ENCODE measurements around the gene PDZRN4.

DNA sequence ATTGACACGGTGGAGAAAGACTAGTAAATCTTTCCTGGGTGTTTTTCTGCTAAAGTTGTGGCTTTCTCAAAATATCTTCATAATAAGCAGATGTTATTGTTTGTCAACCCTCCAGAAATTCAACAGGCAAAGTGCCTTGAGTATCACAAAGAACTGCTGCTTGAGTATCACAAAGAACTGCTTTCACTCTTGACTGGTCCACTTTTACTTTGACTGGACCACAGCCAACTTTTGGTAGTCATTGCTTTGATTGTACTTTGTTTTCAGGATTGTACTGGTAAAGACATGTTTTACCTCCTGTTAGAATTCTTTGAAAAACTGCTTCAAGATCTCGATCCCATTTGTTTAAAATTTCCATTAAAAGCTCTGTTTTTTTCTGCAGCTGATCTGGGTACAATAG lies 62.6 kb downstream of the PDZRN4 start:
- no peak for TF ChIP-seq POLR2AphosphoS5 (IDR thresholded peaks at IDR 0.05; ENCODE audit: low read depth, low read length)
- no peak for TF ChIP-seq SIN3A (IDR thresholded peaks at IDR 0.05; ENCODE audit: borderline replicate concordance, insufficient read depth, low read length)
- no peak for TF ChIP-seq TAF1 (IDR thresholded peaks at IDR 0.05; ENCODE audit: borderline replicate concordance, insufficient read depth, low read length)
- TF ChIP-seq, protein P1, sequence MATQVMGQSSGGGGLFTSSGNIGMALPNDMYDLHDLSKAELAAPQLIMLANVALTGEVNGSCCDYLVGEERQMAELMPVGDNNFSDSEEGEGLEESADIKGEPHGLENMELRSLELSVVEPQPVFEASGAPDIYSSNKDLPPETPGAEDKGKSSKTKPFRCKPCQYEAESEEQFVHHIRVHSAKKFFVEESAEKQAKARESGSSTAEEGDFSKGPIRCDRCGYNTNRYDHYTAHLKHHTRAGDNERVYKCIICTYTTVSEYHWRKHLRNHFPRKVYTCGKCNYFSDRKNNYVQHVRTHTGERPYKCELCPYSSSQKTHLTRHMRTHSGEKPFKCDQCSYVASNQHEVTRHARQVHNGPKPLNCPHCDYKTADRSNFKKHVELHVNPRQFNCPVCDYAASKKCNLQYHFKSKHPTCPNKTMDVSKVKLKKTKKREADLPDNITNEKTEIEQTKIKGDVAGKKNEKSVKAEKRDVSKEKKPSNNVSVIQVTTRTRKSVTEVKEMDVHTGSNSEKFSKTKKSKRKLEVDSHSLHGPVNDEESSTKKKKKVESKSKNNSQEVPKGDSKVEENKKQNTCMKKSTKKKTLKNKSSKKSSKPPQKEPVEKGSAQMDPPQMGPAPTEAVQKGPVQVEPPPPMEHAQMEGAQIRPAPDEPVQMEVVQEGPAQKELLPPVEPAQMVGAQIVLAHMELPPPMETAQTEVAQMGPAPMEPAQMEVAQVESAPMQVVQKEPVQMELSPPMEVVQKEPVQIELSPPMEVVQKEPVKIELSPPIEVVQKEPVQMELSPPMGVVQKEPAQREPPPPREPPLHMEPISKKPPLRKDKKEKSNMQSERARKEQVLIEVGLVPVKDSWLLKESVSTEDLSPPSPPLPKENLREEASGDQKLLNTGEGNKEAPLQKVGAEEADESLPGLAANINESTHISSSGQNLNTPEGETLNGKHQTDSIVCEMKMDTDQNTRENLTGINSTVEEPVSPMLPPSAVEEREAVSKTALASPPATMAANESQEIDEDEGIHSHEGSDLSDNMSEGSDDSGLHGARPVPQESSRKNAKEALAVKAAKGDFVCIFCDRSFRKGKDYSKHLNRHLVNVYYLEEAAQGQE (IDR thresholded peaks at IDR 0.05; ENCODE audit: insufficient read depth in 1 of 2, low read depth in 2 of 2, low read length in 2 of 2) = no peak

Measured in PFSK-1 (cell line).